Gastroesophageal sphincter (tissue), 3 donors: Measurements from ENCODE around the gene PIAS4.

ENCODE experiments used
- EP300 ChIP-seq: sonication (generic); formaldehyde crosslinking; IDR thresholded peaks from one replicate; pipeline ENCODE4 v1.6.1; 2017; ENCODE audit warnings: antibody characterized with exemption, mild to moderate bottlenecking
- POLR2A ChIP-seq, 2 donors: fragments of 450-650 bp; IDR thresholded peaks; one replicate each; pipeline ENCODE4 v1.6.1; 2017; ENCODE audit warnings: antibody characterized with exemption in 2 of 2, mild to moderate bottlenecking in 2 of 2, moderate library complexity in 1 of 2
- POLR2AphosphoS5 ChIP-seq: sonication (generic); formaldehyde crosslinking; IDR thresholded peaks from one replicate; pipeline ENCODE4 v1.6.1; 2017; ENCODE audit warnings: antibody characterized with exemption
- TF ChIP-seq, protein P1 (sequence below), 4 experiments: fragments of 200-600 bp in 2 of 4; fragments of 450-650 bp in 2 of 4; sonication (generic) in 1 of 4; IDR thresholded peaks; one replicate each; pipeline ENCODE4 v1.5.1; 2017 to 2019; ENCODE audit warnings: antibody characterized with exemption in 4 of 4, mild to moderate bottlenecking in 2 of 4, moderate library complexity in 2 of 4

DNA sequence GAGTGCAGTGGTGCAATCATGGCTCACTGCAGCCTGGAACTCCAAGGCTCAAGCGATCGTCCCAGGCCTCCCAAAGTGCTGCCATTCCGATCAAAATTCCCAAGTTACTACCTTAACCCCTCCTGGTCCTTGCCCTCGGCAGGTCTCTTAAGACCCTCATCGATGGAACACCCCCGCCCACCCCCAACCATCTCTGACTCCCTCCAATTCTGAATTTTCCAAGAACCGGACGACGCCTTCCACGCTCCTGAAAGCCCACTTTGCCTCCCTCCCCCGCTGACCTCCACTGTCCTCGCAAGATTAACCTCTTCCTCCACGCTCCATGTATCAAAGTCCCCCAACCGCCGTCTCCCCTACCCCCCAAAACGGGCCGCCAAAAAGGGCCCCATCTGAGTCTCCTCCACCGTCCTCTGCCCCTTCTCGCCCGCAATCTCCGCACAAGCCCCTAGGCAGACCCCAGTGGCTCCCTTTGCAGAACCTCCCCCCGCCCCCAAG, 37.2 kb upstream of the PIAS4 start:
- no peak for TF ChIP-seq EP300
- TF ChIP-seq, protein P1, sequence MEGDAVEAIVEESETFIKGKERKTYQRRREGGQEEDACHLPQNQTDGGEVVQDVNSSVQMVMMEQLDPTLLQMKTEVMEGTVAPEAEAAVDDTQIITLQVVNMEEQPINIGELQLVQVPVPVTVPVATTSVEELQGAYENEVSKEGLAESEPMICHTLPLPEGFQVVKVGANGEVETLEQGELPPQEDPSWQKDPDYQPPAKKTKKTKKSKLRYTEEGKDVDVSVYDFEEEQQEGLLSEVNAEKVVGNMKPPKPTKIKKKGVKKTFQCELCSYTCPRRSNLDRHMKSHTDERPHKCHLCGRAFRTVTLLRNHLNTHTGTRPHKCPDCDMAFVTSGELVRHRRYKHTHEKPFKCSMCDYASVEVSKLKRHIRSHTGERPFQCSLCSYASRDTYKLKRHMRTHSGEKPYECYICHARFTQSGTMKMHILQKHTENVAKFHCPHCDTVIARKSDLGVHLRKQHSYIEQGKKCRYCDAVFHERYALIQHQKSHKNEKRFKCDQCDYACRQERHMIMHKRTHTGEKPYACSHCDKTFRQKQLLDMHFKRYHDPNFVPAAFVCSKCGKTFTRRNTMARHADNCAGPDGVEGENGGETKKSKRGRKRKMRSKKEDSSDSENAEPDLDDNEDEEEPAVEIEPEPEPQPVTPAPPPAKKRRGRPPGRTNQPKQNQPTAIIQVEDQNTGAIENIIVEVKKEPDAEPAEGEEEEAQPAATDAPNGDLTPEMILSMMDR (IDR thresholded peaks at IDR 0.05): no peak
- TF ChIP-seq POLR2AphosphoS5: no peak
- no peak for TF ChIP-seq POLR2A (IDR thresholded peaks at IDR 0.05)
